OCI-LY1 (cell line): ENCODE measurements around the gene PITPNM3.

Experiments used
- EZH2 ChIP-seq: fragments of 200-600 bp; sonication (generic), shearing (Covaris generic); IDR thresholded peaks from 2 replicates; pipeline ENCODE4 v1.8.0; 2017; ENCODE audit warnings: borderline replicate concordance, mixed run types, mild to moderate bottlenecking, antibody characterized with exemption, low read length, moderate library complexity, mixed read lengths
- TF ChIP-seq, protein P1 (sequence below): fragments of 200-600 bp; sonication (generic), shearing (Covaris generic); IDR thresholded peaks from 2 replicates; pipeline ENCODE4 v1.5.1; 2017; ENCODE audit warnings: mild to moderate bottlenecking, antibody characterized with exemption, low read length, moderate library complexity, mixed read lengths

DNA sequence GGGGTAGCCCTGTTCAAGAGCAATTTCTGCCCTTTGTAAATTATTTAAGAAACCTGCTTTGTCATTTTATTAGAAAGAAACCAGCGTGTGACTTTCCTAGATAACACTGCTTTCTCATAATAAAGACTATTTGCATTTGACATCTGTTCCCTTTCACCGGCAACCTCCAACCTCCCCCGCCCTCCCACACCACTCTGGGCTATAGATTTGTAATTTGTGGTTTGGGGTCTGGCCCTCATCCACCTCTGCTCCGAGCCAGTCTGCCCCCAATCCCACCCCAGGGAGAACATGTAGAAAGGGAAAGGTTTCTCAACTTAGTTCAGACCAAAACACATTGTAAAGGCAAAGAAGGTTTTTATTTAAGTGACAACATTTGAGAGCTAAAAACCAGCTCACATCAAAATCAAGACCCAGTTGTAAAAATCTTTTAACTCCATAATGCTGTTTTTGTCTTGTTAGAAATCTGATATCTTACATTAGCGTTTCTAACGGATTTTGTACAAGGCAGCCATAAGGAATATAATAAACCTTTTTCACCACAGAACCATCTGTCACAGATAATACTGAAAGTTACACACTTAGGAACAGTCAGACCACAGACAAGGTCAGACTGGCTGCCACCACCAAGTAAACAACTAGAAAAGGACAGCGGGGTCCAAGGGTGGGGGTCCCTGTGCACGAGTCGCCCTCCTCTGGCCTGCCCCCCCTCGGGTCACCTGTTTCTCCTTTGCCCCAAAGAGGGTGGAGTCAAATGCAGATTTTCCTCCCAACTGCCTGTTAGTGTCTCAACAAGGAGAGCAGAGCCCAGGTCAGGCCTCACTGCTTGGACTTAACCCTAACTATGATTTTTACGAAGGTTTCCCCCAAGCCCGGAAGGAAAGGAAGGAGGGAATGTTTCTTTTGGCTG is 105.2 kb downstream of the PITPNM3 start:
- TF ChIP-seq, protein P1, sequence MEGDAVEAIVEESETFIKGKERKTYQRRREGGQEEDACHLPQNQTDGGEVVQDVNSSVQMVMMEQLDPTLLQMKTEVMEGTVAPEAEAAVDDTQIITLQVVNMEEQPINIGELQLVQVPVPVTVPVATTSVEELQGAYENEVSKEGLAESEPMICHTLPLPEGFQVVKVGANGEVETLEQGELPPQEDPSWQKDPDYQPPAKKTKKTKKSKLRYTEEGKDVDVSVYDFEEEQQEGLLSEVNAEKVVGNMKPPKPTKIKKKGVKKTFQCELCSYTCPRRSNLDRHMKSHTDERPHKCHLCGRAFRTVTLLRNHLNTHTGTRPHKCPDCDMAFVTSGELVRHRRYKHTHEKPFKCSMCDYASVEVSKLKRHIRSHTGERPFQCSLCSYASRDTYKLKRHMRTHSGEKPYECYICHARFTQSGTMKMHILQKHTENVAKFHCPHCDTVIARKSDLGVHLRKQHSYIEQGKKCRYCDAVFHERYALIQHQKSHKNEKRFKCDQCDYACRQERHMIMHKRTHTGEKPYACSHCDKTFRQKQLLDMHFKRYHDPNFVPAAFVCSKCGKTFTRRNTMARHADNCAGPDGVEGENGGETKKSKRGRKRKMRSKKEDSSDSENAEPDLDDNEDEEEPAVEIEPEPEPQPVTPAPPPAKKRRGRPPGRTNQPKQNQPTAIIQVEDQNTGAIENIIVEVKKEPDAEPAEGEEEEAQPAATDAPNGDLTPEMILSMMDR: no peak
- no peak for TF ChIP-seq EZH2
